Measurements from ENCODE around the gene ZNF274.

- TF ChIP-seq CTCF (conservative IDR thresholded peaks at IDR 0.05) (no peak), EZH2 (IDR thresholded peaks at IDR 0.05; ENCODE audit: low read depth) (no peak)
Observed at GRCh38 chr19:58252102-58252685, 69.3 kb downstream of the ZNF274 start.
